Right lobe of liver (tissue), 6 donors: Measurements from ENCODE around the gene ZBTB44. TPM values are rescaled to one million over a fixed set of nuclear protein-coding genes. Genes with fewer than 3 reads are reported as not detected.
"Not testable (repeated sequence)": the region's sequence is repeated elsewhere in the genome, so short reads cannot be mapped to it uniquely, and the experiment has no call there.

ENCODE experiments used
- ATAC-seq, 4 donors: fragments of 200-7000 bp; cut with Tn5 transposase; one replicate each; pipeline ENCODE4 v1.9.1; 2020; ENCODE audit warnings: mild to moderate bottlenecking in 4 of 4, moderate library complexity in 4 of 4
- DNase-seq, 3 donors: peaks; one replicate each; pipeline ENCODE4 v3.0.0-alpha.2; 2020
- H3K27ac ChIP-seq, 3 donors: fragments of 200-600 bp; one replicate each; pipeline ENCODE4 v1.8.0; 2022
- H3K27me3 ChIP-seq, 2 donors: fragments of 200-600 bp; one replicate each; pipeline ENCODE4 v1.8.0; 2022
- H3K36me3 ChIP-seq, 4 donors: fragments of 200-600 bp; sonication (generic) in 1 of 4; one replicate each; pipeline versions ENCODE4 v1.5.1 to v1.8.0; 2017 to 2022; ENCODE audit warnings: control low read depth in 1 of 4
- H3K4me1 ChIP-seq, 4 donors: fragments of 200-600 bp; sonication (generic) in 1 of 4; one replicate each; pipeline versions ENCODE4 v1.5.1 to v1.8.0; 2017 to 2022; ENCODE audit warnings: control low read depth in 1 of 4
- H3K4me3 ChIP-seq, 3 donors: fragments of 200-600 bp; one replicate each; pipeline ENCODE4 v1.8.0; 2022
- H3K9me3 ChIP-seq, 4 donors: fragments of 200-600 bp; sonication (generic) in 1 of 4; one replicate each; pipeline versions ENCODE4 v1.5.1 to v1.8.0; 2017 to 2022; ENCODE audit warnings: control low read depth in 1 of 4
- CTCF ChIP-seq, 4 donors: fragments of 200-600 bp in 3 of 4; fragments of 450-650 bp in 1 of 4; IDR thresholded peaks; one replicate each; pipeline versions ENCODE4 v1.5.1 to v1.8.0; 2016 to 2022; ENCODE audit warnings: antibody characterized with exemption in 4 of 4, mild to moderate bottlenecking in 2 of 4
- POLR2A ChIP-seq: fragments of 450-650 bp; IDR thresholded peaks from one replicate; pipeline ENCODE4 v1.6.1; 2017; ENCODE audit warnings: antibody characterized with exemption, mild to moderate bottlenecking
- WGBS: methylation state at CpG from one replicate; pipeline ENCODE4 v1.1.6; 2018; ENCODE audit warnings: low coverage, low lambda C conversion rate; ENCODE audit not compliant: insufficient coverage; ENCODE audit errors: missing lambda C conversion rate; 5-methylcytosine and 5-hydroxymethylcytosine counted together
- intact Hi-C, 2 donors: fragments of 100-400 bp; cut with DNase I; formaldehyde crosslinking; loops; one replicate each; pipeline versions ENCODE4 v1.11.2 to v1.14.1; 2022
- total RNA-seq, 6 experiments: library from RNA; depleted of rRNA in 2 of 6; stranded (reverse); fragments of >200 nt in 2 of 6; fragmentation: NEBNext Ultra II Directional in 3 of 6; extraction: Animal tissue kit (Norgen Biotek cat#: 25700) in 3 of 6; gene quantifications; one replicate each; pipeline versions ENCODE4 v1.1.0 to v1.2.4, GENCODE V29; 2016 to 2023
- donor health status: DM: no; HTN: yes; CAD: no.
- donor health status: DM: no; HTN: no; CAD: no.
- donor health status: DM: no; HTN: no; CAD: no.
- donor health status: DM: no; HTN: yes; CAD: no.
- donor health status: DM: no; HTN: yes; CAD: no.

Gene ZBTB44
- total RNA-seq, 6 experiments from 2014 or later, result 16.3 to 22.4 (median 18.4) TPM

GRCh38 chr11:130344841-130345240 is 30.1 kb upstream of the ZBTB44 start:
- TF ChIP-seq CTCF (IDR thresholded peaks at IDR 0.05) (no peak), POLR2A (no peak)
- 93% methylated on average over 1 of the region's 1 CpG for WGBS
- Histone ChIP-seq H3K9me3 (no peaks in the 10 kb centered on the region), H3K36me3 (no peaks in the 10 kb centered on the region), H3K27me3 (no peaks in the 10 kb centered on the region), H3K4me3 (no peak overlapping the region), H3K4me1 (no peaks in the 10 kb centered on the region), H3K27ac (no peak overlapping the region)
- ATAC-seq (no peak), DNase-seq (no peak)
- intact Hi-C loops, result no loop called here

GRCh38 chr11:130340671-130341319 is 26.1 kb upstream of the ZBTB44 start:
- no peaks in the 10 kb centered on the region for H3K36me3 ChIP-seq
- TF ChIP-seq POLR2A, result no peak
- H3K27me3 ChIP-seq, result no peaks in the 10 kb centered on the region
- no peaks in the 10 kb centered on the region for H3K9me3 ChIP-seq
- no peaks in the 10 kb centered on the region for H3K4me1 ChIP-seq
- no peak overlapping the region for H3K27ac ChIP-seq
- DNase-seq, result no peak
- no peak for ATAC-seq
- H3K4me3 ChIP-seq, result no peak overlapping the region
- WGBS, result 70% methylated on average over 3 of the region's 3 CpGs
- intact Hi-C loops, result no loop called here

GRCh38 chr11:130338667-130339066 is 23.9 kb upstream of the ZBTB44 start:
- Histone ChIP-seq H3K9me3 (no peaks in the 10 kb centered on the region), H3K4me3 (no peak overlapping the region), H3K36me3 (no peaks in the 10 kb centered on the region), H3K27ac (no peak overlapping the region), H3K4me1 (no peaks in the 10 kb centered on the region), H3K27me3 (no peaks in the 10 kb centered on the region)
- 88% methylated on average over 3 of the region's 3 CpGs for WGBS
- ATAC-seq (no peak), DNase-seq (no peak)
- TF ChIP-seq POLR2A, result no peak
- no peak for TF ChIP-seq CTCF (IDR thresholded peaks at IDR 0.05)
- intact Hi-C loops, result no loop called here

GRCh38 chr11:130337281-130338089 is 22.8 kb upstream of the ZBTB44 start:
- no peaks in the 10 kb centered on the region for H3K36me3 ChIP-seq
- no peak overlapping the region for H3K27ac ChIP-seq
- H3K9me3 ChIP-seq, result no peaks in the 10 kb centered on the region
- no peak for DNase-seq
- 89% methylated on average over 9 of the region's 36 CpGs for WGBS
- TF ChIP-seq POLR2A (no peak), CTCF (IDR thresholded peaks at IDR 0.05) (no peak)
- H3K4me3 ChIP-seq, result no peak overlapping the region
- no peaks in the 10 kb centered on the region for H3K27me3 ChIP-seq
- no peak for ATAC-seq
- intact Hi-C loops, result no loop called here
- no peaks in the 10 kb centered on the region for H3K4me1 ChIP-seq

- DNase-seq, intact Hi-C loops, H3K27ac ChIP-seq, H3K27me3 ChIP-seq, H3K9me3 ChIP-seq, H3K4me1 ChIP-seq, H3K36me3 ChIP-seq, ATAC-seq, H3K4me3 ChIP-seq: not testable (repeated sequence)
- WGBS, result 92% methylated on average over 14 of the region's 19 CpGs
Observed at GRCh38 chr11:130331397-130331796, 16.7 kb upstream of the ZBTB44 start.
